Measurements from ENCODE around the gene TMEM154.

GRCh38 chr4:152578670-152579069 is 101.1 kb downstream of the TMEM154 start:
- TF ChIP-seq CTCF (IDR thresholded peaks at IDR 0.05) = no peak
- no peak for TF ChIP-seq POLR2AphosphoS5 (IDR thresholded peaks at IDR 0.05)
- no peak for TF ChIP-seq POLR2A (IDR thresholded peaks at IDR 0.05)
- no peak for TF ChIP-seq EP300 (IDR thresholded peaks at IDR 0.05; ENCODE audit: low read depth)

All from transverse colon (tissue), 4 donors.